Esophagus squamous epithelium (tissue), 5 donors: Measurements from ENCODE around the gene DOCK10. TPM values are rescaled to one million over a fixed set of nuclear protein-coding genes. Genes with fewer than 3 reads are reported as not detected.

Experiments
- DNase-seq: peaks from one replicate; lab custom pipeline; 2025; lab: John Stamatoyannopoulos, UW
- H3K27ac ChIP-seq, 4 donors: fragments of 200-600 bp; sonication (generic); one replicate each; pipeline ENCODE4 v1.5.1; 2016 to 2019; ENCODE audit warnings: mild to moderate bottlenecking in 1 of 4
- H3K27me3 ChIP-seq, 4 donors: fragments of 200-600 bp; sonication (generic); 1 replicate in 3 of 4; 2 replicates in 1 of 4; pipeline versions ENCODE4 v1.5.1 to v1.6.0; 2017 to 2021; ENCODE audit warnings: antibody characterized with exemption in 1 of 4
- H3K36me3 ChIP-seq, 3 donors: fragments of 200-600 bp; sonication (generic); one replicate each; pipeline ENCODE4 v1.5.1; 2016 to 2019
- H3K4me1 ChIP-seq, 3 donors: fragments of 200-600 bp; sonication (generic); one replicate each; pipeline ENCODE4 v1.5.1; 2017 to 2019
- H3K4me3 ChIP-seq, 4 donors: fragments of 200-600 bp; sonication (generic); 1 replicate in 3 of 4; 2 replicates in 1 of 4; pipeline ENCODE4 v1.5.1; 2016 to 2019; ENCODE audit warnings: mild to moderate bottlenecking in 2 of 4, moderate library complexity in 1 of 4
- H3K9me3 ChIP-seq, 3 donors: fragments of 200-600 bp; sonication (generic); one replicate each; pipeline ENCODE4 v1.5.1; 2016 to 2019
- CTCF ChIP-seq, 6 experiments: fragments of 450-650 bp in 4 of 6; fragments of 200-600 bp in 2 of 6; sonication (generic) in 2 of 6; IDR thresholded peaks; one replicate each; pipeline ENCODE4 v1.5.1; 2016 to 2019; ENCODE audit warnings: antibody characterized with exemption in 6 of 6, mild to moderate bottlenecking in 4 of 6, moderate library complexity in 4 of 6
- POLR2A ChIP-seq, 4 donors: fragments of 450-650 bp; IDR thresholded peaks; one replicate each; pipeline ENCODE4 v1.6.1; 2017; ENCODE audit warnings: antibody characterized with exemption in 4 of 4, mild to moderate bottlenecking in 4 of 4, moderate library complexity in 3 of 4
- WGBS, 2 donors: methylation state at CpG; one replicate each; pipeline ENCODE4 v1.1.5; 2018; 5-methylcytosine and 5-hydroxymethylcytosine counted together
- intact Hi-C: fragments of 100-400 bp; cut with DNase I; formaldehyde crosslinking; loops from one replicate; pipeline ENCODE4 v1.15.0; 2022
- total RNA-seq, 4 donors: library from RNA; depleted of rRNA; stranded (reverse); fragments of >200 nt; gene quantifications; one replicate each; pipeline ENCODE4 v1.1.0, GENCODE V29; 2016
- donor health status: DM: yes; HTN: yes; CAD: no.

DOCK10 gene
- total RNA-seq, 4 donors from 2014 or later = 9.2 to 16.6 (median 11.7) TPM

GRCh38 chr2:225017098-225017685 is 25.1 kb downstream of the DOCK10 start:
- Histone ChIP-seq H3K9me3 (no peaks in the 10 kb centered on the region), H3K27me3 (no peaks in the 10 kb centered on the region), H3K36me3 (no peaks in the 10 kb centered on the region), H3K27ac (no peak overlapping the region), H3K4me3 (no peak overlapping the region), H3K4me1 (peaks cover 0 to 1% (median 0%) of the 10 kb centered on the region in 3 donors)
- TF ChIP-seq POLR2A (IDR thresholded peaks at IDR 0.05) = no peak
- TF ChIP-seq CTCF (IDR thresholded peaks at IDR 0.05) = no peak
- WGBS, 2 donors = 87 to 90% methylated on average over 2 of the region's 2 CpGs
- DNase-seq = no peak
- intact Hi-C loops = no loop called here

GRCh38 chr2:225013425-225014365 is 28.6 kb downstream of the DOCK10 start:
- Histone ChIP-seq H3K4me3 (no peak overlapping the region), H3K4me1 (peaks cover 0 to 30% (median 0%) of the 10 kb centered on the region in 3 donors), H3K36me3 (no peaks in the 10 kb centered on the region), H3K27me3 (no peaks in the 10 kb centered on the region), H3K9me3 (no peaks in the 10 kb centered on the region), H3K27ac (no peak overlapping the region)
- TF ChIP-seq POLR2A (IDR thresholded peaks at IDR 0.05) (no peak), CTCF (IDR thresholded peaks at IDR 0.05) (no peak)
- DNase-seq = no peak
- intact Hi-C loops = no loop called here
- 80 to 93% methylated on average over 2 of the region's 2 CpGs for WGBS, 2 donors

- Histone ChIP-seq H3K9me3 (no peaks in the 10 kb centered on the region), H3K4me1 (peaks cover 0 to 30% (median 0%) of the 10 kb centered on the region in 3 donors), H3K4me3 (no peak overlapping the region), H3K27me3 (no peaks in the 10 kb centered on the region), H3K36me3 (no peaks in the 10 kb centered on the region), H3K27ac (peak overlapping the region in 1 of 4 donors; percentile 48)
- TF ChIP-seq CTCF (IDR thresholded peaks at IDR 0.05) = peak in 1 of 6 experiments; percentile 33
- TF ChIP-seq POLR2A (IDR thresholded peaks at IDR 0.05) = no peak
- WGBS, 2 donors = 34 to 58% methylated on average over 9 to 10 of the region's 11 CpGs
- DNase-seq = no peak
- intact Hi-C loops = no loop called here
These were observed 30.7 kb downstream of the DOCK10 start for GRCh38 chr2:225011585-225011984.

- intact Hi-C loops = no loop called here
- no peaks in the 10 kb centered on the region for H3K9me3 ChIP-seq
- no peaks in the 10 kb centered on the region for H3K27me3 ChIP-seq
- 32 to 37% methylated on average over 4 of the region's 4 CpGs for whole genome bisulfite sequencing, 2 donors
- H3K4me1 ChIP-seq = peaks cover 0 to 30% (median 0%) of the 10 kb centered on the region in 3 donors
- no peak overlapping the region for H3K4me3 ChIP-seq
- peak overlapping the region in 2 of 4 donors; percentile 1 to 48 for H3K27ac ChIP-seq
- no peak for TF ChIP-seq POLR2A (IDR thresholded peaks at IDR 0.05)
- no peak for TF ChIP-seq CTCF (IDR thresholded peaks at IDR 0.05)
- DNase-seq = no peak
- H3K36me3 ChIP-seq = no peaks in the 10 kb centered on the region
These were observed 31.5 kb downstream of the DOCK10 start for GRCh38 chr2:225010804-225011203.

- intact Hi-C loops = no loop called here
- DNase-seq = no peak
- H3K27me3 ChIP-seq = no peaks in the 10 kb centered on the region
- no peaks in the 10 kb centered on the region for H3K36me3 ChIP-seq
- TF ChIP-seq CTCF (IDR thresholded peaks at IDR 0.05) (no peak), POLR2A (IDR thresholded peaks at IDR 0.05) (no peak)
- H3K27ac ChIP-seq = peak overlapping the region in 1 of 4 donors; percentile 1
- WGBS, 2 donors = 75 to 79% methylated on average over 2 of the region's 2 CpGs
- H3K4me3 ChIP-seq = no peak overlapping the region
- H3K9me3 ChIP-seq = no peaks in the 10 kb centered on the region
- H3K4me1 ChIP-seq = peaks cover 0 to 31% (median 0%) of the 10 kb centered on the region in 3 donors
These were observed 32.5 kb downstream of the DOCK10 start for GRCh38 chr2:225009768-225010167.
